HG03442 (cell line): ENCODE data around the gene MMAA.
"Not testable (repeated sequence)": the region's sequence is repeated elsewhere in the genome, so short reads cannot be mapped to it uniquely, and the experiment has no call there.

Experiments
- ATAC-seq: cut with Tn5 transposase; IDR thresholded peaks from one replicate; pipeline ENCODE4 v1.9.1; 2021; ENCODE audit warnings: mild to moderate bottlenecking, moderate library complexity; ENCODE audit not compliant: unreplicated experiment

The MMAA gene

DNA sequence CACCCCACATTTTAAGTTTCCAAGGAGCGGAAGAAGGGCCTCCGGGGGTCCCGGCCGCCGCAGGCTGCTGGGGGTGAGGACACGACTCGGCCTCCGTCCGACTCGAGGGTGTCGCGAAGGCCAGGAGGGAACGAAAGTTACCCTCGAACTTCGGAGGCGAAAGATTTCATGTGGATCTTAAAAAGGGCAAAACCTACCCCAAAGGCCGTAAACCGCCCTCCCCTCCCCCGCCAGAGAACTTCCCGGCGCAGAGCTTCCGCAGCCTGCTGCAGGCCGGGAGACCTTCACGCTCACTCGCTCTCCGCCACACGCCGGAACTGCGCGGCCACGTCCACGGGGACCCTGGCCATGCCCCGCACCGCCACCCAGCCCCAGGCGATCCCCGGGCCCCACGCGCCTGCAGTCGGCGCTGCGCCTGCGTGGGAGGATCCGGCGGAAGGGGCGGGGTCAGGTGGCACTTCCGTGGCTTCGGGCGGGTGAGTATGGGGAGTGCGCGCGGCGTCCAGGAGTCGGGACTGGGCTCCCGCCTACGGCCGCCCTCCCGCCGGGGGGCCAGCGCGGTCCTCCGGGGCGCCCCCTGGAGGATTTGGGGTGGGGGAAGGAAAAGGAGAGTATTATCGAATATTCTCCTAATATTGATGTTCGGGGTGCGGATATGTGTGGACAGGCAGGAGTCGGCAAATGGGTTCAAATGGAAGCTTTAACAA, at the start of gene MMAA:
Gene MMAA (plus strand): TSS at position 454 of the 707 bp plus-strand sequence. CDS start 19,755 bp downstream, outside the sequence.
- peak; percentile 88 for ATAC-seq

DNA sequence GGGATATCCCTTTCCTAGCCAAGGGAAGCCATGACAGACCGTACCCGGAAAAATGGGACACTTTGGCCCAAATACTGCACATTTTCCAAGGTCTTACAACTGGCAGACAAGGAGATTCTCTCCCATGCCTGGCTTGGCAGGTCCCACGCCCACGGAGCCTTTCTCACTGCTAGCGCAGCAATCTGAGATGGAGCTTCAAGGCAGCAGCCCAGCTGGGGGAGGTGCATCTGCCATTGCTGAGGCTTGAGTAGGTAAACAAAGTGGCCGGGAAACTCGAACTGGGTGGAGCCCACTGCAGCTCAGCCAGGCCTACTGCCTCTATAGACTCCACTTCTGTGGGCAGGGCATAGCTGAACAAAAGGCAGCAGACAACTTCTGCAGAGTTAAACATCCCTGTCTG, 44.6 kb upstream of the MMAA start:
- ATAC-seq = not testable (repeated sequence)

DNA sequence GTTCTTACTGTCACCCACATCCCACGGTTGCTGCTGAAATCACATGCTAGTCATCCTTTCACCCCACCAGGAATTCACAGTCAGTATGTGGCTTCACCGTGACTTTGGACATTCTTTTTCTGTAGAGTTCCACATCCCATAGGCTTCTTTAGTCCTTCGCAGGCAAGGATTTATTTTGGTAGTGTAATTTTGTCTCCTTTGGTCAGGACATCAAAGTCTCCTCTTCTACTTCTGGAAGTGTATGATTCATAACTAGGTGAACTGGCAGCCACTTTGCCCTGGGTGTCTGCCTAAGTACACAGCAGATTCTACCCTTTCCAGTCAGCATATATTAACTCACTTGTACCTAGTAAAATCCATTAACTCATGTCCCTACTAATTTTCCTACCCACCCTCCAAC, 38.3 kb upstream of the MMAA start:
- ATAC-seq = no peak

DNA sequence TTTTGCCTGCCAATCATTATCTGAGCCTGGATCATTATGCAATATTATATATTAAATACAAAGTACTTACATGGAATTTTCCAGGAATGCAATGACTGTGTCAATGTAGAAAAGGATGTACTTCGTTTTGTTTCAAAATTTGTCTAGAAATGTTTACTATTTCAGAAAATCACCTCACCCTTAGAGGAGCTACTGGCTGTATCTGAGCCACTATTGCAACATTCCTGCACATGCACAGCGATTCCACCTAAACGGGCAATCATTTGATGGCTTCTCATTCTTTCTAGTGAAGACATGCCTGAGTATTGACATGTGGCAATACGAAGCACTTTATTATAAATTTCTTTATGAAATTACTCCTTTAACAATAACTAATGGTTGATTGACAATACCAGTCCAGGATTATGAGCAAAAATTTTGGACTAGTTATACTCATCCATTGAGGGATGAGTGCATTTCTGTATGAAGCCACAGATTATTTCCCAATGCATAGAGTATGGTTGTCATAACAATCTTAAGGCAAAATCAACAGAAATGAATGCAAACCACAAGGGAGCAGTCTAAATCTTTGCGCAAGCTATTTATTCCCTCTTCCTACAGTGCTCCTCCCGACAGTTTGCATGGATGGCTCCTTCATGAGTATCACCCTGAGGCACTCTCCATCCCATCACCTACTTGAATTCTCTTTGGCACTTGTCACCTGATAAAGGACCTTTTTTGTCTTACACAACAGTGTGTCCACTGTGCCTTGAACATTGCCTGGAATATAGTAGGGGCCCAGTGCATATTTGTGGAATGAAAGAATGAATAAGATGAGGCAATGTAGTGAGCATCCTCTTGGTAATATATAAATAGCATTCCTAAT, 35.8 kb upstream of the MMAA start:
- ATAC-seq = no peak

DNA sequence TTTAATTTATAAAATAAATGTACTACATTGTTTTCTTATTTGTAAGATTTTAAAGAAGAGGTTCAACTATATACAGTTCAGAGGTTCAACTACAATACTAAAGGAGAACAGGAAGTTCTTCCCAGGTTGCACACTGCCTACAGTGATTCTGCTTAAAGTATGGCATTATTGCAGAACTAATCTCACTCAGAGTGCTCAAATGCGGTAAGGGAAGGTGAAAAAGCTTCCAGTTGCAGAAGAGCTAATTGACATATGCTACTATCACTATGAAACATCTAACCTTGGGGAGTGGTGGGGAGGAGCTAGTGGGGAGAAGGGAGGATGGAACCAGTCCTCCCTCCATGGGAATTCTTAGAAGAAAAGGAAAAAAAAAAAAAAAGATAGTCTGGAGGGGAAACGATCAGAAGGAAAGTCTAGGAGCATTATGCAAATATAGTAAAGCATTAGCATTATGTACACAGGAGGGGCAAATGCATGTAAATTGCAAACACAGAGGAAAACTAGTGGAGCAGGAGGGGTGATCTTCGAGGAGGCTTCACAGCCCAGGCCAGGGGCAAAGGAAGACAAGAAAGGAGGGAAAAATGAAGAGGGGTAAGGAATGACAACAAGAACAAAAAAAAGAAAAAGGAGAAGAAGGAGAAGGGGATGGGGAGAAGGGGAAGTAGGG, 32.0 kb upstream of the MMAA start:
- no peak for ATAC-seq

DNA sequence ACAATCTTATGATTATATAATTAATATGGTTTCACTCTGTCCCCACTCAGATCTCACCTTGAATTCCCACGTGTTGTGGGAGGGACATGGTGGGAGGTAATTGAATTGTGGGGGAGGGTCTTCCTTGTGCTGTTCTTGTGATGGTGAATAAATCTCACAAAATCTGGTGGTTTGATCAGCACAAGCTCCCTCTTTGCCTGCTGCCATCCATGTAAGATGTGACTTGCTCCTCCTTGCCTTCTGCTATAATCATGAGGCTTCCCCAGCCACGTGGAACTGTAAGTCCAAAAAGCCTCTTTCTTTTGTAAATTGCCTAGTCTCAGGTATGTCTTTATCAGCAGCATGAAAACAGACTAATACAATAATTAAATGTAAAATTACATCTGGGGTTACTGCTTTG, 29.8 kb upstream of the MMAA start:
- not testable (repeated sequence) for ATAC-seq

DNA sequence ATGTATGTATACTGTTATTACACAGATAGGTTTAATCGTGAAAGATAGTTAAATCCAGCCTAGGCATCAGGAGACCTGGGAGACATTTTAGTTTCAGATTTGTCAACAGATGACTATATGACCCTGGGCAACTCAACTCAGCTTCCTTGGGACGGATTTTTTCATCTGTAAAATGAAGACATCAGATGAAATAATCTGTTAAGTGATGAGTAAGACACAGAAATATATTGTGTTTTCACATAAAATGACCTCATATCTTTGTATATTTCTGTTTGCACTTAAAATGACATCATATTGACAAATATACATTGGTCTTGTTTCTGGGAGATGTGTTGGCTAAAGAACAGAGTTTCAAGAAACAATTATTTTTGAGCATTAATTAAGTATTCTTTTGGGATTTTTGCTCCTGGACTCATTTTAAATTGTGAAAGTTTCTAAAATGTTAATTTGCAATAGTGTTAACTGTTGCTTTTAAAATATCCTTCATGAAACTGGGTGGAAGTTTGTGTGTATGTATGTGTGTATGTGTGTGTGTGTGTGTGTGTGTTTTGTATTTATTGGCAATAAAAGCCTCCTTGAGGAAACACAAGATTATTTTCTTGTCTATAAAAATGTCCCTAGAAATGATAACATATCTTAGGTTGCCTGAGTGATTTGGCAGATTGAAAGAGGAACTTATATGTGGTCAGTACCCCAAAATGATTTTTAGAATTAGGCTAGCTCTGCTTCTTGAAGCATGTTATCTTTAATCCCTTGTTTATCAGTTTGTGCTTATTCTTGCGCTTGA, 29.1 kb upstream of the MMAA start:
- no peak for ATAC-seq

DNA sequence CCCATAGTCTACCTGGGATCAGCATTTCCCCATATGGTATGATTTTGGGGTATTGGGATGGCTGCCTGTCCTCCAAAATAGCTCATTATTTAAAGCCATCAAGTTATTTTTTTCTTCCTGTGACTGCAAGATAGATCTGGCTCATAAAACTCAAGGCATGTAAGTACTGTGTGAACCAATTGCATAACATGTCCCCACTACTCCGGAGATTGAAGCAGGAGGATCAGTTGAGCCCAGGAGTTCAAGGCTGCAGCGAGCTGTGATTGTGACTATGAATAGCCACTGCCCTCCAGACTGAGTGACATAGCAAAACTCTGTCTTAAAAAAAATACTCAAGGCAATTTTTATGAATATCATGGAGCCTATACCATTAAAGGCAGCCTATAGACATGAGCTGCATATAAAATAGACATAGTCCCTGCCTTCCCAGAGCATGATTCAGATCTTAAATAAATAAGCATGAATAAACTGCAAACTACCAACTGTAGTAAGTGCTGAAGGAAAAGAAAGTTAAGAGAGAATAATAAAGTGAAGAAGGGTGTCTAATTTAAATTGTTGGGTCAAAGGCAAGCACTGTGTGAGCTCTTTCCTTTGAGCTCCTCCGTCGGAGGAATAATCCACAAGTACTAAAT, 16.9 kb upstream of the MMAA start:
- no peak for ATAC-seq

DNA sequence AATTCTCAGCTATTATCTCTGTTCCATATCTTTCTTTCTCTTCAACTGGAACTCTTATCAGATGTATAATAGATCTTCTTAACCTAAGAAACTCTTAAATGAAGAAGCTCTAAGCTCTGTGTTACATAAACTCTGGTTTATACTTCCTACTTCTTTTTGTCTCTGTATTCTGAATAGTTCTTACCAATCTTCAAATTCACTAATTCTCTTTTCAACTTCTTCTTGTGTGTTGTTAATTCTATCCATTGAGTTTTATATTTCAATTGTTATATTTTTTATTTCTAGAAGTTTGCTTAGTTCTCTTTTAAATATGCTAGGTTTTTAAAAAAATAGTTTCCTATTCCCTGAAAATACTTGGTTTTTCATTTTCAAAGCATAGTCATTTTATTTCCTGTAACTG, 13.2 kb upstream of the MMAA start:
- no peak for ATAC-seq

DNA sequence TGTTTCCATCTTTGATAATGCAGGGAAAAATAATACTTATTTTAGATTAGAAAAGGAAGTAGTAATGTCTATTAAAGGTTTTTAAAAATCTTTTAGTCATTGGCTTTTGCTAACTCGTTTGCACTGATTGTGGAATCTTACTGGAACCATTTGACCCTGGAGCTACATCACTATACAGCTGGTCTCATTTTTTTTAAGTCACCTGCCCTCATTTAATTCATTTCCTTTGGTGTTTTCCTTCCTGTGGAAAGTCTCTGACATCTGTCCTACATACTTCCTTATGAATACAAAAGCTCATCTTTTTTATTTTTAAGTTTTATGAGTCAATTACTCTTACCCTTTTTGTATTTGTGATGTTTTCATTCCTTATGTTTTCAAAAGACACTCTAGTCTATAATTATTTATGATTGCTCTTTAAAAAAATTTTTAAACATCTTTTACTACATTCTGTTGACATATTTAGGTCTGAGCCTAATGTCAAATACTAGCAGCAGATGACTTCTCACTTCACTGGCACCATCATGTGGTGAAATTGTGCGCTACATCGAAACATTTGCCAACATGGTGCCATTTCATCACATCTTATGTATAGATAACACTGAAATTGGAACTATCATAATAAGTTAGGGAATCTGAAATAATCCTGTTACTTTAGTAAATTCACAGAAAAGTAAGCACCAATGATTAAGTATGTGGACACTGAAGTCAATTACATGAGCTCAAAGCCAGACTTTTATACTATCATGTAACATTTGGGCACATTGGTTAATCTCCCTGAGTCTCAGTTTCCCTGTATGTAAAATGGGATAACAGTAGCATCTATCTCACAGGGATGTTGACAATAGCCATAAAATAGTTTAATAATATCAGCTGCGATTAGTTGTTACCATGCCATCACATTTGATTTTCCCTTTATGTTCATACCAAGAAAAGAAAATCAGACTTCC, 9.4 kb upstream of the MMAA start:
- ATAC-seq = no peak

DNA sequence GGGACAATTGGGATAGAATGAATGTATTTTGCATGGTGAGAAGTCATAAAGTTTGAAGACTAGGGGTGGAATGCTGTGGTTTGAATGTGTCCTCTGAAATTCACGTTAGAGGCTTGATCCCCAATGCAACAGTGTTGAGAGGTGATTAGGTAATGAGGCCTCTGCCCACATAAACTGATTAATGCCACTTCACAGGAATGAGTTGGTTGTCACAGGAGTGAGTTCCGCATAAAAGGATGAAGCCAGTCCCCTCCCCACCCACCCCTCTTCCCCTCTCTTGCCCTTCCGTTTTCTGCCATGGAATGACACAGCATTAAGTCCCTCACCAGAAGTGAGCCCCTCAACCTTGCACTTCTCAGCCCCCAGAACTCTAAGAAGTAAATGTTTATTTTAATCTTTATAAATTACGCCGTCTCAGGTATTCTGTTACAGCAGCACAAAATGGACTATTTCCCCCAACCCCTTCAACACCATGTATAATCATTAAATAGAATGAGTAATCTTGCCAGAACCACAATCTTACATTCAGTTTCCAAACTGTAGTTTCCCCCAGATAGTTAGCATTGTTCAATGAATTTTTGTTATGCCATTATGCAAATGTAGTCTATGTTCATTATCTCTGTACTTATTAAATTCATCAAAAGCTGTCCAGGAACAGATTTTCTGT, 5.5 kb upstream of the MMAA start:
- no peak for ATAC-seq

DNA sequence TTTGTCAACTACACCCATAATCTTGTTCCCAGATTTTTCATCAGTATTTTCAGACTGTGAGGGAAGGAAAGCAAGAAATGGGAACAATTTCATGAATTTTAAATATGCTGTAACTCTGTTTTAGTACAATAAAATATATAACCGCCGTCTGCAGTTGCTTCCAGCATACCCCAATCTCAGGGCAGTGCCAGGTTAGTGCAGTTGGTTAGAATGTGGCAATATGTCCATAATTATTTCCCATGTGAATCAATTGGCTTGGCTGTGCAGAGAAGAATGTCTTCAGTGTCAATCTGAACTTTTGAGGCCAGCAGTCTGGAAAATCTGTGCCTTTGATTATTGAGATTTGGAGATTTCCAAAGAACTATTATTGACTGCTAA, 5.0 kb upstream of the MMAA start:
- ATAC-seq = no peak

DNA sequence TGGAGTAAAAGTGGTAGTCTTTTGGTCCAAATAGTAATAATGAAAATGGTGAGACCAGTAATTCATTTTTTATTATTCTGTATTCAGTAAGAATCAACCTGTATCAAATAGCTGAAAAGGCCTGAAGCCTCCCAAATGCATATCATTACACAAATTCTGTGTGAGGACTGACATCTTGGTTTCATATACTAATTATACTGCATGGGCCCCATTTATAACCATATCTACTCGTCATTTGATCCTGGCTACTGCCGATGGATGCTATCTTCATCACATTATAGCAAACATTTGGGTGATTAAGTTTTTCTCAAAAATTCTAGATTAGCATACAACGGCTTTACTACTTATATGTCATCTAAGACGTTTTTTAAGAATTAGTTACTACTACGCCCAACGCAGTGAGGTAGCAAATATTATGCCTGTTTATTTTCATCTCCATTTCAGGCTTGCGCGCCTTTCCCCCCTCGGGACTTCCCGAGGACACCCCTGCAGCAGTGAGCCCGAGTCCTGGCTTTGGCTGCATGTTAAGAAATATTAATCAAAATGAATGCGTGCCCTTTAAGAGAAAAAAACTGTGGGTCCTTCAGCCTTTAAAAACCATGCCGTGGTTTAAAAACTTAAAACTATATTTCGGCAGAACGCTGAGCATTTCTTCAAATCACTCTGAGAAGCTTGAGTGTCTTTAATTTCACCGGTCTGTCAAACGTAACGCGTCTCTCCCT, 814 bp upstream of the MMAA start:
- no peak for ATAC-seq

DNA sequence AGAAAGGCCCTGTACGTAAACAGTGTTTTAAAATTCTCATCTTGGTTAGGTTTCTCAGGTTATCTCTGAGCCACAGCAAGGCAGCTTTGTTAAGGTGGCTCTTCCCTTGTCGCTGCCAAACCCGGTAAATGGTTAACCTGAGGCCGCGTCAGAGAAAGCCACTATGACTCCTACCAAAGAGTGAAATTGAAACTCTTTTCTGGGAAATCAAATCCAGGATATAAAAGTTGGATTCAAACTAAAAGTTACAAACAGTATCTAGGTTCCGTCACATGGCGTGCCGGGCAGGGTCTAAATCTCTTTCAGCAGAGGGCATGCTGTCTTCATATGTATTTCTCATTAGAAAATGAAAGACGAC, 433 bp downstream of the MMAA start:
- peak; percentile 33 for ATAC-seq

DNA sequence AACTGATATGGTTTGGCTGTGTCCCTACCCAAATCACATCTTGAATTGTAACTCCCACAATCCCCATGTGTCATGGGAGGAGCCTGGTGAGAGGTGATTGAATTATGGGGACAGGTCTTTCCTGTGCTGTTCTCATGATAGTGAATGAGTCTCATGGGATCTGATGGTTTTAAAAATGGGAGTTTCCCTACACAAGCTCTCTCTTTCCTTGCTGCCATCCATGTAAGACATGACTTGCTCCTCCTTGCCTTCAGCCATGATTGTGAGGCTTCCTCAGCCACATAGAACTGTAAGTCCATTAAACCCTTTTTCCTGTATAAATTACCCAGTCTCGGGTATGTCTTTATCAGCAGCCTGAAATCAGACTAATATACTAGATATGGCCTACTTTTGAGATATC, 2.9 kb downstream of the MMAA start:
- not testable (repeated sequence) for ATAC-seq

DNA sequence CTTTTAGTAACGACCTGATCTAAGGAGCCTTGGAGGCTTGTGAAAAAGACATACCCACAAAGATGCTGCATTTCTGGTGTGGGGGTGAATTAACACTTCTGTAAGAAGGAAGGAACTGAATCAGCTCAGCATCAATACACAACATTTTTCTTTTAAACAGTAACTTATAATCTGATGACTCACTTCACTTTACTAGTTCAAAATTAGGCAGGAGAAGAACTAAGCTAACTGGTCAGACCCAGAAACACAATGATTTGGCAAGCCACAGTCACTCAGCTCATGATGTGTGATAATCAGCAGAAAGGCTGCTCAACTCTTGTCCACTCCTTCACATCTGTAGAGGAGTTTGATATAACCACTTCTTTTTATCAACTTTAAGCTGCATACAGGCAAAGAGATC, 4.6 kb downstream of the MMAA start:
- ATAC-seq = no peak

DNA sequence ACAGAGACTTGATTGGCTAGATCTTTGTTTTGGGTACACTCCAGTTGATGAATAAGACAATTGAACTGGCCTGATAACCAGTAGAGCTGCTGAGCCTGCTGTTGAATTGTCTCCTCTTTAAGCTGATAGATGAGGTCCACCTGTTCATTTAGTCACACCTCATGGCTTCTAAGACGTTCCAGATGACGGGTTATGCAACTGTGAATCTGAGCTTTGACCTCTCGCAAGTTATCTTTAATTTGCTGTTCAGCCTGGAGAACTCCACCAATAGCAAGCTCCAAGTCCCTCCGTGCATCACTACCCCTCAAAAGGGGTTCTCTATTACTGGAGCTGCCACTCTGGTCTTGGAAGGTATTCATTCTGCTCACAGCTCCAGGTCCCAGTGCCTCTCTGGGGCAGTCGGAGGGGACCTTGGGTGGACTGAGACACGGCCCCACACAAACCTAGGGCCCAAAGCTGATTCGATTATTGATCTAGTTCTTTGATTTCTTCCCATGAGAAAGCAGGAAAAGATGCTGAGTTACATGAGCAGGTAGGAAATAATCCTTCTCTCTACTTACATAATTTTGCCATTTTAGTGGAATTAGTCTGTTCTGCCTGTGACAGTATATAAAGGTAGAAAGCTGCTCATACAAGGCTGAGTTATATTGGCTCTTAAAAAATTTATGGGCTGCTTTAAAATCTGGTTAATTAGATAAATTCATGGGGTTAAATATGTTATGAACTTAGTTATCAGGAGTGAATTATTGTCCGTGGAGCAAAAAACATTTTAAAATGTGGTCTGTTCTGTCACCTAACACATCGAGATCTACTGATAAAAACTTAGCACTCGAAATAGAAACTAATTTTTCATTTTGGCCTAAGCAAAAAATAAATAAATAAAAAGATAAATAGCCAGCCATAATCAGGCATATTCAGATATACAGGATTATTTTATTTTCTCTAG, 6.8 kb downstream of the MMAA start:
- no peak for ATAC-seq
